Measurements from ENCODE around the gene FUT7. TPM values are rescaled to one million over a fixed set of nuclear protein-coding genes. Genes with fewer than 3 reads are reported as not detected.
A peak's percentile ranks its signal among the peaks of the same experiment; 100 is the strongest.

The FUT7 gene
- total and polyA plus RNA-seq, 2 of the 13 experiments (the other 11 are each of a cell fraction or from before 2014, with no cell fraction given) = 0.05 TPM; not detected in 1

GRCh38 chr9:137054932-137055384 is 23.1 kb upstream of the FUT7 start (continued):
- TF ChIP-seq NFAT5 (CRISPR knock-in tag; IDR thresholded peaks at IDR 0.05) (0 out of 2 replicates have a peak, but pooled peaks have one; percentile 21), CSRNP2 (CRISPR knock-in tag; conservative IDR thresholded peaks at IDR 0.05; ENCODE audit: low read depth) (no peak), DMAP1 (CRISPR knock-in tag; IDR thresholded peaks at IDR 0.05) (0 out of 2 replicates have a peak, but pooled peaks have one; percentile 38), ZNF607 (CRISPR knock-in tag; IDR thresholded peaks at IDR 0.05; ENCODE audit: borderline replicate concordance) (no peak), ATF2 (CRISPR knock-in tag; IDR thresholded peaks at IDR 0.05) (0 out of 2 replicates have a peak, but pooled peaks have one; percentile 11), RBM39 (IDR thresholded peaks at IDR 0.05; ENCODE audit: low read depth, low read length, poor library complexity, severe bottlenecking) (no peak), KDM5B (CRISPR knock-in tag; IDR thresholded peaks at IDR 0.05; ENCODE audit: borderline replicate concordance) (no peak), ZNF180 (CRISPR knock-in tag; IDR thresholded peaks at IDR 0.05; ENCODE audit: borderline replicate concordance, low read depth) (no peak), SKIL (CRISPR knock-in tag; IDR thresholded peaks at IDR 0.05; ENCODE audit: borderline replicate concordance) (0 out of 2 replicates have a peak, but pooled peaks have one; percentile 38), ZNF275 (CRISPR knock-in tag; IDR thresholded peaks at IDR 0.05; ENCODE audit: borderline replicate concordance) (0 out of 2 replicates have a peak, but pooled peaks have one; percentile 9), HCFC1 (IDR thresholded peaks at IDR 0.05; ENCODE audit: low read depth, low read length) (no peak), POLR2A (IDR thresholded peaks at IDR 0.05; ENCODE audit: insufficient read depth in 1 of 2, low read depth in 2 of 2, low read length in 2 of 2) (peak in 1 of 2 experiments; percentile 44; a peak in 1 of 4 replicates), GLI4 (CRISPR knock-in tag; IDR thresholded peaks at IDR 0.05; ENCODE audit: borderline replicate concordance) (no peak), POGK (CRISPR knock-in tag; conservative IDR thresholded peaks at IDR 0.05) (no peak)
